COLO829 (cell line): ENCODE measurements around the gene DCN.

Source experiments
- DNase-seq: peaks from one replicate; pipeline ENCODE4 v3.0.0; 2012; ENCODE audit warnings: low spot score

DCN gene

DNA sequence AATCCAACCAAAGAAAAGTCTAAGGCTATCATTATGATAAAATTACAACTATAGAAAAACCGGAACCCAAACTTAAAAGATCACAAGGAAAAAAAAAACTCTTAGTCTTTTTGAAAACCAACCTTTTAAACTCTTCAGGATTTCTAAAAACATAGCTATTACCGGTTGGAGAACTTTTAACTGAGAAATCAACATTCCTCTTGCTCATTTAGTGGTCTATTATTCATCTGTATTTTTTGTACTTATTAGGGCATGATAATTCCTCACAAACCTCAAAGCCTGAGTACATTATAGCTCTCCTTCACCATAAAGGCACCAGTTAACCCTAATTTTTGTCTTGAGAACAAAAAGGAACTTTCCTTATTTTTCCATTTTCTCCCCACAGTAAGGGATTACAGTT, 81.7 kb downstream of the DCN start:
- DNase-seq, result no peak

GRCh38 chr12:91099836-91100235, 82.8 kb downstream of the DCN start:
- DNase-seq, result no peak

- DNase-seq, result no peak
These were observed 83.3 kb downstream of the DCN start for GRCh38 chr12:91099341-91099740.

- peak; percentile 16 for DNase-seq
These were observed 83.7 kb downstream of the DCN start for GRCh38 chr12:91098941-91099340.

DNA sequence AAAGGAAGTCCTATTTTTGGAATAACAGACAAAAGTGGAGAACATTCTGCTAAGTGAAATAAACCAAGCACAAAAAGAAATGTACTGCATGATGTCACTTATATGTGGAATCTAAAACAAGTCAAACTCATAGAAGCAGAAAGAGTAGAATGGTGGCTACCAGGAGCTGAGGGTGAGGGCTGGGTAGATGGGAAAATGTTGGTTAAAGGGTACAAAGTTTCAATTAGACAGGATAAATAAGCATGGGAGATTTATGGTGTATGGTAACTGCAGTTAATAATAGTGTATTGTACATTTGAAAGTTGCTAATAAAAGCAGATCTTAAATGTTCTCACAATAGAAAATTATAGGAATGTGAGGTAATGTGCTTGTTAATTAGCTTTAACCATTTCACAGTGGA, 84.2 kb downstream of the DCN start:
- no peak for DNase-seq

- DNase-seq, result no peak
These were observed 87.7 kb downstream of the DCN start for GRCh38 chr12:91094957-91095356.

DNA sequence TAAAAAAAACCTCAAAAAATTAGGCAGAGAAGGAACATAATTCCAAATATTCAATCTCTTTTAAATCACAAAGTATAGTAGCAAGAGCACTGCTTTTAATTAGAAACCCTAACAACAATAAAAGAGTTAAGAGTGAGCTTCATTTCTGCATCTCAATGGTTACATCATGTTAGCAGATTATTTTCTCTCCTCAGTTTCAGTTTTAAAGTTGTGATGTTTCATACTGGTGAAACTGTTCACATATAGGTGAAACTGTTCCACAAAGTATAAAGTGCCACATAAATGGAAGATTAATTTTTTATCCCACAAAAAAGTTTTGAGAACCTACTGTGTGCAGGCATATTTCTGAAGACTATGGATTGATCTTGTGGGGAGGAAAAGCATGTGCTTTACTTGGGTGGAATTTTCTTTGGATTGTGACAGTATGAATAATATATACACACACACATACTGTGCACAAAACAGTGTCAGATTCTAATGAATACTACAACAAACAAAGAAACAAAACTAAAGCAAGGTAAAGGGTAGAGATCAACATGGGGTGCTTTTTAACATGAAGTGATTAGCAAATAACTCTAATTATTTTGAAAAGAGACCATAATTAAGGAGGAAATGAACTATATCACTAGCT, 88.5 kb downstream of the DCN start:
- no peak for DNase-seq

GRCh38 chr12:91093341-91093740, 89.3 kb downstream of the DCN start:
- no peak for DNase-seq

GRCh38 chr12:91091916-91092715, 90.5 kb downstream of the DCN start:
- no peak for DNase-seq
